Progenitor cell of endocrine pancreas (in vitro differentiated cells): ENCODE data around the gene DSG3. TPM values are rescaled to one million over a fixed set of nuclear protein-coding genes. Genes with fewer than 3 reads are reported as not detected.

Experiments
- DNase-seq: peaks from one replicate; pipeline ENCODE4 v3.0.0; 2021; ENCODE audit warnings: low spot score; ENCODE audit not compliant: unreplicated experiment
- H3K27ac Mint-ChIP-seq: 2 replicates; pipeline ENCODE4 v1.8.0; 2021; ENCODE audit warnings: mild to moderate bottlenecking, moderate library complexity, mixed read lengths
- H3K27me3 Mint-ChIP-seq: 2 replicates; pipeline ENCODE4 v1.8.0; 2021; ENCODE audit warnings: mixed read lengths
- H3K36me3 Mint-ChIP-seq: 2 replicates; pipeline ENCODE4 v1.8.0; 2022; ENCODE audit warnings: mixed read lengths; ENCODE audit not compliant: insufficient read depth
- H3K4me1 Mint-ChIP-seq: 2 replicates; pipeline ENCODE4 v1.8.0; 2021; ENCODE audit warnings: low read depth, mixed read lengths
- H3K4me3 Mint-ChIP-seq: 2 replicates; pipeline ENCODE4 v1.8.0; 2021; ENCODE audit warnings: low read depth, mild to moderate bottlenecking, moderate library complexity, mixed read lengths
- H3K9me3 Mint-ChIP-seq: 2 replicates; pipeline ENCODE4 v1.8.0; 2021; ENCODE audit warnings: low read depth, mixed read lengths
- CTCF ChIP-seq: fragments of 200-600 bp; sonication (generic); IDR thresholded peaks from one replicate; pipeline ENCODE4 v1.5.0; 2021; ENCODE audit warnings: antibody characterized with exemption, mild to moderate bottlenecking; ENCODE audit not compliant: unreplicated experiment
- total RNA-seq: library from RNA; stranded (reverse); gene quantifications from 2 replicates; pipeline ENCODE4 v1.2.1, GENCODE V29; 2021

Gene DSG3
- total RNA-seq, 1 donor from 2014 or later: not detected

- Mint-ChIP-seq H3K27ac (peak overlapping the region; percentile 98), H3K4me1 (peaks cover 16% of the 10 kb centered on the region), H3K27me3 (no peaks in the 10 kb centered on the region), H3K36me3 (peaks cover 1% of the 10 kb centered on the region), H3K4me3 (peak overlapping the region; percentile 97), H3K9me3 (no peaks in the 10 kb centered on the region)
- TF ChIP-seq CTCF: no peak
- DNase-seq: no peak
Measured at GRCh38 chr18:31498574-31499524, 51.3 kb downstream of the DSG3 start.

GRCh38 chr18:31500051-31500688, 52.6 kb downstream of the DSG3 start:
- Mint-ChIP-seq H3K36me3 (peaks cover 1% of the 10 kb centered on the region), H3K4me1 (peaks cover 16% of the 10 kb centered on the region), H3K9me3 (no peaks in the 10 kb centered on the region), H3K27me3 (no peaks in the 10 kb centered on the region), H3K4me3 (peak overlapping the region; percentile 58), H3K27ac (no peak overlapping the region)
- no peak for TF ChIP-seq CTCF
- no peak for DNase-seq

- no peak overlapping the region for H3K4me3 Mint-ChIP-seq
- DNase-seq: no peak
- no peak for TF ChIP-seq CTCF
- no peak overlapping the region for H3K27ac Mint-ChIP-seq
- peaks cover 16% of the 10 kb centered on the region for H3K4me1 Mint-ChIP-seq
- H3K36me3 Mint-ChIP-seq: peaks cover 13% of the 10 kb centered on the region
- peaks cover 3% of the 10 kb centered on the region for H3K9me3 Mint-ChIP-seq
- H3K27me3 Mint-ChIP-seq: no peaks in the 10 kb centered on the region
Measured at GRCh38 chr18:31503011-31503410, 55.5 kb downstream of the DSG3 start.

GRCh38 chr18:31504455-31505147, 57.1 kb downstream of the DSG3 start:
- no peak for DNase-seq
- peaks cover 3% of the 10 kb centered on the region for H3K9me3 Mint-ChIP-seq
- H3K27ac Mint-ChIP-seq: no peak overlapping the region
- H3K4me1 Mint-ChIP-seq: peaks cover 12% of the 10 kb centered on the region
- no peaks in the 10 kb centered on the region for H3K27me3 Mint-ChIP-seq
- H3K4me3 Mint-ChIP-seq: no peak overlapping the region
- TF ChIP-seq CTCF: no peak
- H3K36me3 Mint-ChIP-seq: peaks cover 13% of the 10 kb centered on the region

- no peak overlapping the region for H3K4me3 Mint-ChIP-seq
- peaks cover 13% of the 10 kb centered on the region for H3K36me3 Mint-ChIP-seq
- DNase-seq: no peak
- no peak for TF ChIP-seq CTCF
- H3K27me3 Mint-ChIP-seq: no peaks in the 10 kb centered on the region
- no peak overlapping the region for H3K27ac Mint-ChIP-seq
- peaks cover 3% of the 10 kb centered on the region for H3K9me3 Mint-ChIP-seq
- peaks cover 16% of the 10 kb centered on the region for H3K4me1 Mint-ChIP-seq
Measured at GRCh38 chr18:31505156-31505555, 57.6 kb downstream of the DSG3 start.
